Measurements from ENCODE around the gene NPRL2.

DNA sequence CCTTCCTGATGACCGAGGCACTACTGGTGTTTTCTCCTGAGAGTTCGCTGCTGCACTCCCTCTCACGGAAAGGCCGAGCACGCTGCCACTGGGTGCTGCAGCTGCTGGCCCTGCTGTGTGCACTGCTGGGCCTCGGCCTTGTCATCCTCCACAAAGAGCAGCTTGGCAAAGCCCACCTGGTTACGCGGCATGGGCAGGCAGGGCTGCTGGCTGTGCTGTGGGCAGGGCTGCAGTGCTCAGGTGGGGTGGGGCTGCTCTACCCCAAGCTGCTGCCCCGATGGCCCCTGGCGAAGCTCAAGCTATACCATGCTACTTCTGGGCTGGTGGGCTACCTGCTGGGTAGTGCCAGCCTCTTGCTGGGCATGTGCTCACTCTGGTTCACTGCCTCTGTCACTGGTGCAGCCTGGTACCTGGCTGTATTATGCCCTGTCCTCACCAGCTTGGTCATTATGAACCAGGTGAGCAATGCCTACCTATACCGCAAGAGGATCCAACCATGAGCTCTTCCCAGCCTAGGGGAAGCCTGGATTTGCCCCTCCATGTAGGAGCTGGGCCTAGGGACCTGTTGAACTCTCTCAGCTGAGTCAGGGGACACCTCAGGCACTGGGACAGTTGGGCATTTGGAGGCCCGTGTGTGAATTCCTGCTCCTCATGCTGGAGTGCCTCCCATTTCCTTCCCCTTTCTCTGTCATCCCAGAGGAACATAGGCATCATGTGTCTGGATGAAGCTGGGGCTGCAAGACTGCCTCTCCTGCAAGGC is 2.9 kb upstream of the NPRL2 start:
- TF ChIP-seq CTCF (IDR thresholded peaks at IDR 0.05; ENCODE audit: low read depth, low read length): no peak
- TF ChIP-seq POLR2A (IDR thresholded peaks at IDR 0.05; ENCODE audit: extremely low read depth, insufficient read length): no peak
